ENCODE data around the gene SYP.

DNA sequence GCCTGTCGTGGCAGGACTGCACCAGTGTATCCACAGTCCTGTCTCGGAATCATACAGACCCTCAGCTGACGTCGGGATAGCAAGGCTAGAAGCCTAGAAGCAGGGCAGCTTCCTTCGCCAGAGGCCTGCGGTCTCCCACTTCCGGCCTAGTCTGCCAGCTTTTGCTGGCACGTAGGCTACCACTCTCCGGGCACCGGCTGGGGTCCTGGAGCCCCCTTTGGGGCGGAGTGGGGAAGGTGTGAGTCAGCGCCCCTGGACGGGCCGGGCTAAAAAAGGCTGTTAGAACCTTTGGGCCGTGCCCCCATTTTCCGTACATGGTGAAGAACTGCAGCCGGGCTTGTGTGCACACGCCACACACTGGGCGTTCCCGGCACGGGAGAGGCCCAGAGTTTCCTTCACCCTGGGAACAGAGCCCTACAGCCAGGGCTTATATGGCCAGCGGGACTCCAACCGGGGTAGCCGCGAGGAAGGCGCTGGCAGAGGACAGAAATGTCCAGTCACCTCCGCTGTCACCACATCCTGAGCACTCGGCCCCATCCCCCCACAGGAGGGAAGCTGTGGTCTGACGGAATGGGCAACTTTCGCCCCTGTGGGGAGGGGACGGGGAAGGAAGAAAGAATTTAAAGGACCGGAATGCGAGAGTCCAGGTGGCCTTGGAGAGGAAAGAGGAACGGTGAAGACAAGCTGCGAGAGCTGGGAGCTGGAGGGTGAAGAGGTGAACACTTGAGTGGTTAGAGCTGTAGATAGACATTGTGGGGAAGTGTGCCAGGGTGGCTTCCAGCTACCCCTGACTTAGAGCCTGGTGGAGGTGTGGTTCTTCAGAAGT, 32.9 kb downstream of the SYP start:
- TF ChIP-seq, protein P1, sequence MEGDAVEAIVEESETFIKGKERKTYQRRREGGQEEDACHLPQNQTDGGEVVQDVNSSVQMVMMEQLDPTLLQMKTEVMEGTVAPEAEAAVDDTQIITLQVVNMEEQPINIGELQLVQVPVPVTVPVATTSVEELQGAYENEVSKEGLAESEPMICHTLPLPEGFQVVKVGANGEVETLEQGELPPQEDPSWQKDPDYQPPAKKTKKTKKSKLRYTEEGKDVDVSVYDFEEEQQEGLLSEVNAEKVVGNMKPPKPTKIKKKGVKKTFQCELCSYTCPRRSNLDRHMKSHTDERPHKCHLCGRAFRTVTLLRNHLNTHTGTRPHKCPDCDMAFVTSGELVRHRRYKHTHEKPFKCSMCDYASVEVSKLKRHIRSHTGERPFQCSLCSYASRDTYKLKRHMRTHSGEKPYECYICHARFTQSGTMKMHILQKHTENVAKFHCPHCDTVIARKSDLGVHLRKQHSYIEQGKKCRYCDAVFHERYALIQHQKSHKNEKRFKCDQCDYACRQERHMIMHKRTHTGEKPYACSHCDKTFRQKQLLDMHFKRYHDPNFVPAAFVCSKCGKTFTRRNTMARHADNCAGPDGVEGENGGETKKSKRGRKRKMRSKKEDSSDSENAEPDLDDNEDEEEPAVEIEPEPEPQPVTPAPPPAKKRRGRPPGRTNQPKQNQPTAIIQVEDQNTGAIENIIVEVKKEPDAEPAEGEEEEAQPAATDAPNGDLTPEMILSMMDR (conservative IDR thresholded peaks at IDR 0.05), result no peak
- TF ChIP-seq EZH2 (IDR thresholded peaks at IDR 0.05; ENCODE audit: low read depth), result no peak
